ENCODE measurements around the gene UACA.

DNA sequence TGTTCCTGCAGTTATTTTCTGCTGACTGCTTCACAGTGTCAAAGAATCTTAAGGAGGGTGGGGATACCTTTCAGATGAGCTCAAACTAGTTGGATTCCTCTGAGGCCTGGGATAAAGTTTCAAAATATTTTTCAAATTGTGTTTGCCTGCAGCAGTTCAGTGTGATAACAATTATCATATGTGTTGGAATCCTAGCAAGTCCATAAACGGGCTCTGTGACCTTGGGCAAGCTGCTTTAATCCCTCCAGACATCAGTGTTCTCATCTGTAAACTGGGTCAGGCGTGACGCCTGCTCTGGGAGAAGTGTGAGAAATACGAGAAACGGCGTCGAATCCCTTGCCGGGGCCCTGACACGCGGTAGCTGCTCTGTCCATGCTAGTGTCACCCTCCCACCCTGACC lies 153.5 kb downstream of the UACA start:
- TF ChIP-seq POLR2AphosphoS5 (IDR thresholded peaks at IDR 0.05; ENCODE audit: low read depth, low read length) = no peak
- TF ChIP-seq PAX5 (IDR thresholded peaks at IDR 0.05; ENCODE audit: insufficient read depth, low read length, severe bottlenecking) = no peak
- TF ChIP-seq POLR2A (IDR thresholded peaks at IDR 0.05; ENCODE audit: low read depth, low read length) = no peak

Data from GM12891 (cell line).